Lung (tissue), 12 donors: ENCODE measurements around the gene SMYD1. TPM values are rescaled to one million over a fixed set of nuclear protein-coding genes. Genes with fewer than 3 reads are reported as not detected.

ENCODE experiments used
- ATAC-seq: fragments of 200-7000 bp; cut with Tn5 transposase; one replicate; pipeline ENCODE4 v1.9.1; 2020; ENCODE audit warnings: moderate number of reproducible peaks; ENCODE audit not compliant: insufficient read depth, low FRiP score
- DNase-seq, 3 donors: peaks; one replicate each; pipeline ENCODE4 v3.0.0-alpha.2; 2013 to 2017
- H3K27ac ChIP-seq, 2 donors: one replicate each; pipeline ENCODE4 v1.5.1; 2013; ENCODE audit warnings: mild to moderate bottlenecking in 2 of 2, moderate library complexity in 2 of 2, control low read depth in 1 of 2, inconsistent platforms in 1 of 2, low read depth in 1 of 2, low read length in 1 of 2
- H3K27me3 ChIP-seq, 3 donors: one replicate each; pipeline ENCODE4 v1.5.1; 2013; ENCODE audit warnings: low read length in 2 of 3; ENCODE audit not compliant: control insufficient read depth in 3 of 3, insufficient read depth in 3 of 3
- H3K36me3 ChIP-seq, 4 donors: one replicate each; pipeline ENCODE4 v1.5.1; 2013; ENCODE audit warnings: low read length in 4 of 4, mild to moderate bottlenecking in 1 of 4, moderate library complexity in 1 of 4; ENCODE audit not compliant: control insufficient read depth in 4 of 4, insufficient read depth in 4 of 4
- H3K4me1 ChIP-seq, 5 donors: one replicate each; pipeline ENCODE4 v1.5.1; 2013; ENCODE audit warnings: low read length in 5 of 5, mild to moderate bottlenecking in 2 of 5, moderate library complexity in 1 of 5; ENCODE audit not compliant: control insufficient read depth in 5 of 5, insufficient read depth in 5 of 5
- H3K4me3 ChIP-seq: one replicate; pipeline ENCODE4 v1.5.1; 2013; ENCODE audit warnings: mild to moderate bottlenecking, control low read depth, moderate library complexity
- H3K9ac ChIP-seq, 2 donors: one replicate each; pipeline ENCODE4 v1.5.1; 2013; ENCODE audit warnings: low read length in 2 of 2, control low read depth in 1 of 2; ENCODE audit not compliant: insufficient read depth in 1 of 2
- H3K9me3 ChIP-seq, 4 donors: one replicate each; pipeline ENCODE4 v1.5.1; 2013; ENCODE audit warnings: low read length in 3 of 4, mild to moderate bottlenecking in 1 of 4, moderate library complexity in 1 of 4; ENCODE audit not compliant: control insufficient read depth in 4 of 4, insufficient read depth in 3 of 4
- WGBS, 2 donors: extraction: QIAGEN DNeasy Blood & Tissue Kit; methylation state at CpG; one replicate each; pipeline ENCODE4 v1.1.7; 2013; 5-methylcytosine and 5-hydroxymethylcytosine counted together
- polyA plus RNA-seq, 2 donors: library from polyadenylated mRNA; stranded (reverse); fragments of 200-250 nt; gene quantifications; one replicate each; pipeline ENCODE4 v1.2.1, GENCODE V29; 2013
- total RNA-seq, 2 donors: library from RNA; depleted of rRNA in 1 of 2; stranded (reverse); fragments of >200 nt in 1 of 2; gene quantifications; one replicate each; pipeline ENCODE4 v1.2.1, GENCODE V29; 2014 to 2021
- TF ChIP-seq, protein P1 (sequence below): IDR thresholded peaks from 2 replicates; pipeline ENCODE4 v1.5.1; 2012; ENCODE audit warnings: mild to moderate bottlenecking; ENCODE audit errors: control extremely low read depth, extremely low read depth
- donor health status: control.
- donor health status: control.
- donor health status: Bipolar disorder and iron deficiency.
- donor health status: healthy.
- donor health status: DM: yes; HTN: yes; CAD: no.

SMYD1 gene
- total and polyA plus RNA-seq, 4 donors: 0.20 TPM; not detected in 3

DNA sequence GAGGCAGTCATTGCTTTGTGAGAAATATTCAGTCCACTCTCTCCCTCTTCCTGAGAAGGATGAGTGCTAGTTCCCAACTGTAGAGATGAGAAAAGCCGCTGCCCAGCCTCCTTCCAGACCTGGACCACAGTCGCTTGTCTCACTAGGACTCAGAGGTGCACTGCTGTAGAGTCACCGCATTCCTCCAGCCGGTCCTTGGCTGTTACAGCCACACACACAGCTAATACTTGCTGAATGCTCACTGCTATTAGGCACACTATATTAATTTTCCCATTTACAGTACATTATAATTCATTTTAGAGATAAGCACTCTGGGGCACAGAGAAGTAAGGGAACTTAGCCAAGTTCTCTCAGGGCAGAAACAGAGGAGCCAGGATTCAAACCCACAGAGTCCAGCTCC is 70.2 kb downstream of the SMYD1 start:
- WGBS, 2 donors: 94 to 97% methylated on average over 4 of the region's 4 CpGs
- no peak overlapping the region for H3K9ac ChIP-seq

DNA sequence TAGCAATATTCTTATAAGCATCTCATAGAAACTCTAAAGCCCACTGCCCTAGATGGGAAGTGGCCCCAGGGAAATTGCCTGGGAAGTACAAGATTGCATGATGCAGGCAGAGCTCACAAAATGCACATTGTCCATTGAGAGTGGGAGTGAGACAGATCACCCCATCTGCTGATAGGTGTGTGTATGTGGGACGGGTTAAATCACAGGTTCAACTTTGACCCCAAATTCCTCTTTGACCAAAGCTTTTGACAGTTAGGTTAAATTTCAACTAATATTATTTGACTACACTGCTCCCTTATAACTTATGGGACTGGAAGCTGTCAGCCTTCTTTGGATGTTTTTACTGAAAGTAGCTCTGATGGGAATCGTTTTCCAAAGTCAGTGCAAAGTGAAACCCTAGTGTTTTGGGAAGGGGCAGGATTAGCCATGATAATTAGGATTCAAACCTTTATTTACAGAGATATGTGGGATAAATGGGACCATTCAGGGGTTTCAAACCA is 71.6 kb downstream of the SMYD1 start:
- 57 to 78% methylated on average over 2 of the region's 2 CpGs for WGBS, 2 donors
- Histone ChIP-seq H3K27me3 (no peaks in the 10 kb centered on the region), H3K9ac (no peak overlapping the region), H3K4me3 (no peak overlapping the region), H3K27ac (no peak overlapping the region), H3K36me3 (no peaks in the 10 kb centered on the region), H3K9me3 (peaks cover 0 to 1% (median 0%) of the 10 kb centered on the region in 4 donors), H3K4me1 (no peaks in the 10 kb centered on the region)
- no peak for ATAC-seq
- DNase-seq: no peak
- TF ChIP-seq, protein P1, sequence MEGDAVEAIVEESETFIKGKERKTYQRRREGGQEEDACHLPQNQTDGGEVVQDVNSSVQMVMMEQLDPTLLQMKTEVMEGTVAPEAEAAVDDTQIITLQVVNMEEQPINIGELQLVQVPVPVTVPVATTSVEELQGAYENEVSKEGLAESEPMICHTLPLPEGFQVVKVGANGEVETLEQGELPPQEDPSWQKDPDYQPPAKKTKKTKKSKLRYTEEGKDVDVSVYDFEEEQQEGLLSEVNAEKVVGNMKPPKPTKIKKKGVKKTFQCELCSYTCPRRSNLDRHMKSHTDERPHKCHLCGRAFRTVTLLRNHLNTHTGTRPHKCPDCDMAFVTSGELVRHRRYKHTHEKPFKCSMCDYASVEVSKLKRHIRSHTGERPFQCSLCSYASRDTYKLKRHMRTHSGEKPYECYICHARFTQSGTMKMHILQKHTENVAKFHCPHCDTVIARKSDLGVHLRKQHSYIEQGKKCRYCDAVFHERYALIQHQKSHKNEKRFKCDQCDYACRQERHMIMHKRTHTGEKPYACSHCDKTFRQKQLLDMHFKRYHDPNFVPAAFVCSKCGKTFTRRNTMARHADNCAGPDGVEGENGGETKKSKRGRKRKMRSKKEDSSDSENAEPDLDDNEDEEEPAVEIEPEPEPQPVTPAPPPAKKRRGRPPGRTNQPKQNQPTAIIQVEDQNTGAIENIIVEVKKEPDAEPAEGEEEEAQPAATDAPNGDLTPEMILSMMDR: no peak

More for the DNA sequence above, 70.2 kb downstream of the SMYD1 start:
- H3K36me3 ChIP-seq: no peaks in the 10 kb centered on the region
- no peak overlapping the region for H3K4me3 ChIP-seq
- DNase-seq (no peak), ATAC-seq (no peak)
- no peaks in the 10 kb centered on the region for H3K4me1 ChIP-seq
- TF ChIP-seq, protein P1: no peak
- no peaks in the 10 kb centered on the region for H3K27me3 ChIP-seq
- H3K27ac ChIP-seq: no peak overlapping the region
- peaks cover 0 to 1% (median 0%) of the 10 kb centered on the region in 4 donors for H3K9me3 ChIP-seq

DNA sequence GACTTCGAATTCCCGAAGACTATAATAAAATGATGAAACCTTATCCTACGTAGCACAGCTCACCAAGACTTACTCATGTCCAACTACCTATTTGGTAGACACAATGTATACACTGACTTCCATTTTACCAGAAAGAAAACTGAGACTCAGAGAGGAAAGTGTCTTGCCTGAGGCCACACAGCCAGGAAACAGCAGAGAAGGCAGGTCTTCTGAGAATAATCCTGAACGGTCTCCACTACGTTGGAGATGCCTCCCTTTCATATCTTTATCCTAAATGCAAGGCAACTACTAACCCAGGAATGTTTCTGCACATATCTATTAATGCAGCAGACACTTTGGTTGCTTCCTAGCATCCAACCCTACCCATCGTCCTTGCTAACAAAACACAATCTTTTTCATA is 72.2 kb downstream of the SMYD1 start:
- DNase-seq (no peak), ATAC-seq (no peak)
- TF ChIP-seq, protein P1: no peak
- Histone ChIP-seq H3K9ac (no peak overlapping the region), H3K27me3 (no peaks in the 10 kb centered on the region), H3K27ac (no peak overlapping the region), H3K36me3 (no peaks in the 10 kb centered on the region), H3K4me3 (no peak overlapping the region), H3K4me1 (no peaks in the 10 kb centered on the region), H3K9me3 (peaks cover 0 to 1% (median 0%) of the 10 kb centered on the region in 4 donors)
- WGBS, 2 donors: 89 to 91% methylated on average over 6 of the region's 6 CpGs

DNA sequence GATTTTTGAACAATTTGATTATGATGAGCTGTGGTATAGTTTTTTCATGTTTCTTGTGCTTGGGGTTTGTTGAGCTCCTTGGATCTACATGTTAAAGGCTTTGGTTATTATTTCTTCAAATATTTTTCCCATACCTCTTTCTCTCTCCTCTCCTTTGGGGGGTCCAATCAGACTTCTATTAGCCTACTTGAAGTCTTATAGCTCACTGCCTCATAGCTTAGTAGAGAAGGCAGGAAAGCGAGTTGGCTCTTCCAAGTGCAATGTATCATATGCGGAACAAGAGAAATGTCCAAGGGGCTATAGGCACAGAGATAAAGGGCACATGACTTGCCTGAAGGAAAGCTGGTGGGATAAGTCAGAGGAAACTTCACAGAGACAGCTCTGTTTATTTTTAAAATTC is 74.3 kb downstream of the SMYD1 start:
- TF ChIP-seq, protein P1: no peak
- Histone ChIP-seq H3K27ac (no peak overlapping the region), H3K9ac (no peak overlapping the region), H3K9me3 (peaks cover 0 to 1% (median 0%) of the 10 kb centered on the region in 4 donors), H3K27me3 (no peaks in the 10 kb centered on the region), H3K36me3 (no peaks in the 10 kb centered on the region), H3K4me1 (no peaks in the 10 kb centered on the region), H3K4me3 (no peak overlapping the region)
- ATAC-seq (no peak), DNase-seq (no peak)
- WGBS, 2 donors: 97% methylated on average over 2 of the region's 2 CpGs
